K562 (cell line): ENCODE measurements around the gene TNNT3. TPM values are rescaled to one million over a fixed set of nuclear protein-coding genes. Genes with fewer than 3 reads are reported as not detected.

ENCODE experiments used
- ARID2 ChIP-seq: fragments of 450-650 bp; IDR thresholded peaks from 2 replicates; pipeline ENCODE4 v1.6.1; 2017; ENCODE audit warnings: antibody characterized with exemption, mild to moderate bottlenecking
- FOSL1 ChIP-seq: fragments of 200-800 bp; sonication (Bioruptor generic); conservative IDR thresholded peaks from 2 replicates; pipeline ENCODE4 v1.6.1; 2016; ENCODE audit warnings: missing genetic modification characterization, missing compliant biosample characterization
- MBD2 ChIP-seq: sonication (generic); IDR thresholded peaks from 2 replicates; pipeline ENCODE4 v1.6.1; 2016; ENCODE audit warnings: low read depth, borderline replicate concordance
- SIN3A ChIP-seq, 2 experiments: fragments of 150-350 bp in 1 of 2; IDR thresholded peaks; 2 replicates each; pipeline ENCODE4 v1.6.1; 2011 to 2016; ENCODE audit warnings: borderline replicate concordance in 2 of 2, low read depth in 2 of 2, low read length in 2 of 2, mild to moderate bottlenecking in 2 of 2, moderate library complexity in 2 of 2; ENCODE audit not compliant: control insufficient read depth in 1 of 2
- SMARCE1 ChIP-seq: fragments of 450-650 bp; IDR thresholded peaks from 2 replicates; pipeline ENCODE4 v1.7.1; 2016; ENCODE audit warnings: mild to moderate bottlenecking
- SPI1 ChIP-seq: IDR thresholded peaks from 2 replicates; pipeline ENCODE4 v1.6.1; 2011; ENCODE audit warnings: low read depth, low read length, control low read depth, borderline replicate concordance
- THRAP3 ChIP-seq: fragments of 450-650 bp; IDR thresholded peaks from 2 replicates; pipeline ENCODE4 v1.6.1; 2016; ENCODE audit warnings: mild to moderate bottlenecking, inconsistent platforms, borderline replicate concordance
- ZNF696 ChIP-seq: fragments of 250-450 bp; sonication (Bioruptor Pico); conservative IDR thresholded peaks from 2 replicates; pipeline ENCODE4 v1.4.0; 2020; ENCODE audit warnings: mild to moderate bottlenecking, moderate library complexity
- polyA plus RNA-seq, 8 experiments: library from polyadenylated mRNA; depleted of rRNA in 4 of 8; stranded (reverse) in 5 of 8; unstranded in 3 of 8; fragments of >200 nt; fragmentation: Nextera tagmentation in 2 of 8; fragmentation: Illumina TruSeq in 1 of 8; extraction: Ambion mirVana in 2 of 8; extraction: Trizol in 1 of 8; gene quantifications; 2 replicates each; pipeline versions ENCODE4 v1.2.1 to v1.2.3, GENCODE V29; 2011 to 2014; ENCODE audit warnings: inconsistent platforms in 1 of 8, missing spikeins in 1 of 8
- total RNA-seq, 7 experiments: library from RNA; depleted of rRNA in 6 of 7; stranded (reverse); fragments of >200 nt in 6 of 7; fragmentation: Illumina TruSeq in 2 of 7; extraction: Trizol in 2 of 7; gene quantifications; 2 replicates each; pipeline versions ENCODE4 v1.2.1 to v1.2.3, GENCODE V29; 2011 to 2021; ENCODE audit warnings: low replicate concordance in 1 of 7
- TF ChIP-seq, protein P1 (sequence below): fragments of 450-650 bp; IDR thresholded peaks from 2 replicates; pipeline ENCODE4 v1.6.1; 2016; ENCODE audit warnings: mild to moderate bottlenecking
- TF ChIP-seq, protein P2 (sequence below): fragments of 250-450 bp; sonication (Bioruptor Pico); IDR thresholded peaks from 2 replicates; pipeline ENCODE4 v1.4.0; 2020; ENCODE audit warnings: mild to moderate bottlenecking, moderate library complexity

Gene TNNT3
- total and polyA plus RNA-seq, 9 of the 15 experiments (the other 6 are each of a cell fraction or from before 2014, with no cell fraction given) = 0.10 TPM; not detected in 8

- TF ChIP-seq, protein P1, sequence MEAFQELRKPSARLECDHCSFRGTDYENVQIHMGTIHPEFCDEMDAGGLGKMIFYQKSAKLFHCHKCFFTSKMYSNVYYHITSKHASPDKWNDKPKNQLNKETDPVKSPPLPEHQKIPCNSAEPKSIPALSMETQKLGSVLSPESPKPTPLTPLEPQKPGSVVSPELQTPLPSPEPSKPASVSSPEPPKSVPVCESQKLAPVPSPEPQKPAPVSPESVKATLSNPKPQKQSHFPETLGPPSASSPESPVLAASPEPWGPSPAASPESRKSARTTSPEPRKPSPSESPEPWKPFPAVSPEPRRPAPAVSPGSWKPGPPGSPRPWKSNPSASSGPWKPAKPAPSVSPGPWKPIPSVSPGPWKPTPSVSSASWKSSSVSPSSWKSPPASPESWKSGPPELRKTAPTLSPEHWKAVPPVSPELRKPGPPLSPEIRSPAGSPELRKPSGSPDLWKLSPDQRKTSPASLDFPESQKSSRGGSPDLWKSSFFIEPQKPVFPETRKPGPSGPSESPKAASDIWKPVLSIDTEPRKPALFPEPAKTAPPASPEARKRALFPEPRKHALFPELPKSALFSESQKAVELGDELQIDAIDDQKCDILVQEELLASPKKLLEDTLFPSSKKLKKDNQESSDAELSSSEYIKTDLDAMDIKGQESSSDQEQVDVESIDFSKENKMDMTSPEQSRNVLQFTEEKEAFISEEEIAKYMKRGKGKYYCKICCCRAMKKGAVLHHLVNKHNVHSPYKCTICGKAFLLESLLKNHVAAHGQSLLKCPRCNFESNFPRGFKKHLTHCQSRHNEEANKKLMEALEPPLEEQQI = no peak
- TF ChIP-seq ARID2 = no peak
- TF ChIP-seq, protein P2, sequence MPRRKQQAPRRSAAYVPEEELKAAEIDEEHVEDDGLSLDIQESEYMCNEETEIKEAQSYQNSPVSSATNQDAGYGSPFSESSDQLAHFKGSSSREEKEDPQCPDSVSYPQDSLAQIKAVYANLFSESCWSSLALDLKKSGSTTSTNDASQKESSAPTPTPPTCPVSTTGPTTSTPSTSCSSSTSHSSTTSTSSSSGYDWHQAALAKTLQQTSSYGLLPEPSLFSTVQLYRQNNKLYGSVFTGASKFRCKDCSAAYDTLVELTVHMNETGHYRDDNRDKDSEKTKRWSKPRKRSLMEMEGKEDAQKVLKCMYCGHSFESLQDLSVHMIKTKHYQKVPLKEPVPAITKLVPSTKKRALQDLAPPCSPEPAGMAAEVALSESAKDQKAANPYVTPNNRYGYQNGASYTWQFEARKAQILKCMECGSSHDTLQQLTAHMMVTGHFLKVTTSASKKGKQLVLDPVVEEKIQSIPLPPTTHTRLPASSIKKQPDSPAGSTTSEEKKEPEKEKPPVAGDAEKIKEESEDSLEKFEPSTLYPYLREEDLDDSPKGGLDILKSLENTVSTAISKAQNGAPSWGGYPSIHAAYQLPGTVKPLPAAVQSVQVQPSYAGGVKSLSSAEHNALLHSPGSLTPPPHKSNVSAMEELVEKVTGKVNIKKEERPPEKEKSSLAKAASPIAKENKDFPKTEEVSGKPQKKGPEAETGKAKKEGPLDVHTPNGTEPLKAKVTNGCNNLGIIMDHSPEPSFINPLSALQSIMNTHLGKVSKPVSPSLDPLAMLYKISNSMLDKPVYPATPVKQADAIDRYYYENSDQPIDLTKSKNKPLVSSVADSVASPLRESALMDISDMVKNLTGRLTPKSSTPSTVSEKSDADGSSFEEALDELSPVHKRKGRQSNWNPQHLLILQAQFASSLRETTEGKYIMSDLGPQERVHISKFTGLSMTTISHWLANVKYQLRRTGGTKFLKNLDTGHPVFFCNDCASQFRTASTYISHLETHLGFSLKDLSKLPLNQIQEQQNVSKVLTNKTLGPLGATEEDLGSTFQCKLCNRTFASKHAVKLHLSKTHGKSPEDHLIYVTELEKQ (CRISPR knock-in tag) = no peak
- no peak for TF ChIP-seq SMARCE1
- no peak for TF ChIP-seq SIN3A (IDR thresholded peaks at IDR 0.05; ENCODE audit: borderline replicate concordance in 2 of 2, control insufficient read depth in 1 of 2, low read depth in 2 of 2, low read length in 2 of 2)
- no peak for TF ChIP-seq SPI1
- no peak for TF ChIP-seq ZNF696 (CRISPR knock-in tag)
- TF ChIP-seq MBD2 = no peak
- TF ChIP-seq THRAP3 = no peak
- no peak for TF ChIP-seq FOSL1
Observed at GRCh38 chr11:1924646-1925372, 5.3 kb downstream of the TNNT3 start (continued).
